ENCODE measurements around the gene PLEKHH1.

DNA sequence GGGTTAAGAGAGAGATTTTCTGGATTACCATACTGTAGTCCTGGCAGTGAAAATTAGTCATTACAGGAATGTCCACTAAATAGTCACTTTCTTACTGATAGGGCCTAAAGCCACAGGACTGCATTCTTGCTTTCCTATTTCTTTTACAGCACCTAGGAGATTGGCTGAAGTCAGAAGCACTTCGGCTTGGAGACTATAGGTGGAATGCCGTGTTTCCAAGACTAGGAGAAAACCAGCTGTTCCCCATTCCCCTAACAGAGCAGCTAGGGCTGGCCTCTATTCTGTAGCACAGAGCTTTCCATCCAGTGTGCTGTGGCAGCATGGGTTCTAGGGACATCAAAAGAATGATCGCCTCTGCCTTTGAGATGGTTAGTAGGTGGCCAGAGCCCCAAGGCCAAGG, 51.9 kb downstream of the PLEKHH1 start:
- TF ChIP-seq, protein P1, sequence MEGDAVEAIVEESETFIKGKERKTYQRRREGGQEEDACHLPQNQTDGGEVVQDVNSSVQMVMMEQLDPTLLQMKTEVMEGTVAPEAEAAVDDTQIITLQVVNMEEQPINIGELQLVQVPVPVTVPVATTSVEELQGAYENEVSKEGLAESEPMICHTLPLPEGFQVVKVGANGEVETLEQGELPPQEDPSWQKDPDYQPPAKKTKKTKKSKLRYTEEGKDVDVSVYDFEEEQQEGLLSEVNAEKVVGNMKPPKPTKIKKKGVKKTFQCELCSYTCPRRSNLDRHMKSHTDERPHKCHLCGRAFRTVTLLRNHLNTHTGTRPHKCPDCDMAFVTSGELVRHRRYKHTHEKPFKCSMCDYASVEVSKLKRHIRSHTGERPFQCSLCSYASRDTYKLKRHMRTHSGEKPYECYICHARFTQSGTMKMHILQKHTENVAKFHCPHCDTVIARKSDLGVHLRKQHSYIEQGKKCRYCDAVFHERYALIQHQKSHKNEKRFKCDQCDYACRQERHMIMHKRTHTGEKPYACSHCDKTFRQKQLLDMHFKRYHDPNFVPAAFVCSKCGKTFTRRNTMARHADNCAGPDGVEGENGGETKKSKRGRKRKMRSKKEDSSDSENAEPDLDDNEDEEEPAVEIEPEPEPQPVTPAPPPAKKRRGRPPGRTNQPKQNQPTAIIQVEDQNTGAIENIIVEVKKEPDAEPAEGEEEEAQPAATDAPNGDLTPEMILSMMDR (IDR thresholded peaks at IDR 0.05; ENCODE audit: insufficient read depth, low read length, poor library complexity, severe bottlenecking) = no peak
- no peak for TF ChIP-seq EZH2phosphoT487 (conservative IDR thresholded peaks at IDR 0.05; ENCODE audit: low read length)

Measured in SU-DHL-6 (cell line).